GM12892 (cell line): ENCODE measurements around the gene POLN.

Experiments
- POLR2A ChIP-seq: IDR thresholded peaks from 2 replicates; pipeline ENCODE4 v1.6.1; 2011; ENCODE audit warnings: low read depth, low read length, control low read depth
- POLR2AphosphoS5 ChIP-seq: IDR thresholded peaks from 2 replicates; pipeline ENCODE4 v1.6.1; 2011; ENCODE audit warnings: low read depth, low read length, control low read depth

DNA sequence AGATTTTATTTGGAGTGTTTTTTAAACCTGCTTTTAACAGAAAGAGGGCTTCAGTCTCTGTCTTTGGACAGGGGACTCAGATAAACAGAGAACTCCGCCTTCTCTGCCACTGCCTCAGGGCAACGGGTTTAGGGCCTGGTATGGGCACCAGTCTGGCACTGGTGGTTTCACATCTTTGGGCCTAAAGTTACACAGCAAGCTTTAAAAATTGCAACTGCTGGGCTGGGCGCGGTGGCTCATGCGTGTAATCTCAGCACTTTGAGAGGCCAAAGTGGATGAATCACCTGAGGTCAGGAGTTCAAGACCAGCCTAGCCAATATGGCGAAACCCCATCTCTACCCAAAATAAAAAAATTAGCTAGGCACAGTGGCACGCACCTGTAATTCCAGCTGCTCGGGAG, 193.1 kb downstream of the POLN start:
- TF ChIP-seq POLR2AphosphoS5 (no peak), POLR2A (no peak)
